ENCODE results near the gene DLEU7.

DLEU7 gene

GRCh38 chr13:50843257-50844083, at the start of gene DLEU7:
Gene DLEU7, minus strand, starts transcription at chr13:50843692. Its CDS starts 46 bp downstream, at chr13:50843646.
- TF ChIP-seq, protein P1, sequence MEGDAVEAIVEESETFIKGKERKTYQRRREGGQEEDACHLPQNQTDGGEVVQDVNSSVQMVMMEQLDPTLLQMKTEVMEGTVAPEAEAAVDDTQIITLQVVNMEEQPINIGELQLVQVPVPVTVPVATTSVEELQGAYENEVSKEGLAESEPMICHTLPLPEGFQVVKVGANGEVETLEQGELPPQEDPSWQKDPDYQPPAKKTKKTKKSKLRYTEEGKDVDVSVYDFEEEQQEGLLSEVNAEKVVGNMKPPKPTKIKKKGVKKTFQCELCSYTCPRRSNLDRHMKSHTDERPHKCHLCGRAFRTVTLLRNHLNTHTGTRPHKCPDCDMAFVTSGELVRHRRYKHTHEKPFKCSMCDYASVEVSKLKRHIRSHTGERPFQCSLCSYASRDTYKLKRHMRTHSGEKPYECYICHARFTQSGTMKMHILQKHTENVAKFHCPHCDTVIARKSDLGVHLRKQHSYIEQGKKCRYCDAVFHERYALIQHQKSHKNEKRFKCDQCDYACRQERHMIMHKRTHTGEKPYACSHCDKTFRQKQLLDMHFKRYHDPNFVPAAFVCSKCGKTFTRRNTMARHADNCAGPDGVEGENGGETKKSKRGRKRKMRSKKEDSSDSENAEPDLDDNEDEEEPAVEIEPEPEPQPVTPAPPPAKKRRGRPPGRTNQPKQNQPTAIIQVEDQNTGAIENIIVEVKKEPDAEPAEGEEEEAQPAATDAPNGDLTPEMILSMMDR (IDR thresholded peaks at IDR 0.05; ENCODE audit: extremely low read depth, missing control alignments) = no peak
- DNase-seq (ENCODE audit: low spot score) = no peak

GRCh38 chr13:50892210-50892944, 48.9 kb upstream of the DLEU7 start:
- TF ChIP-seq, protein P1 (IDR thresholded peaks at IDR 0.05; ENCODE audit: extremely low read depth, missing control alignments) = no peak
- DNase-seq (ENCODE audit: low spot score) = no peak

DNA sequence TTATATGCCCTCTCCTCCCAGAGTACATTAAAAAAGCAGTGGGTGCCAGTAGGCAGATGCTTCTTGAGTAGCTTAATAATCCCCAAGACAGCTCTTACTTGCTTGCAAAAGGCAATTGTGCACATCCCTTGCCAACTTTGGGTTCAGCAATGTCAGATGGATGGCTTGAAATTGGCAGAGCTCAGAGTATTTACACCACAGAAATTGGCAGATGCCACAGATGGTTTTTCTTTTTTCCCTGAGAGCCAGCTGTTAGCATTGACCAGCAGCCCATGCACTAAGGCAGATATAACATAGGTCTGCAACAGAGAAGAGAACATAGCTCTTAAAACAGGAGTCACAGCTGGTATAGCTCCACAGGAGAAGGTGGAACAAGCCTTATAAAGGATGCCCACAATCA, 47.7 kb upstream of the DLEU7 start:
- TF ChIP-seq, protein P1 (IDR thresholded peaks at IDR 0.05; ENCODE audit: extremely low read depth, missing control alignments) = no peak
- no peak for DNase-seq (ENCODE audit: low spot score)

DNA sequence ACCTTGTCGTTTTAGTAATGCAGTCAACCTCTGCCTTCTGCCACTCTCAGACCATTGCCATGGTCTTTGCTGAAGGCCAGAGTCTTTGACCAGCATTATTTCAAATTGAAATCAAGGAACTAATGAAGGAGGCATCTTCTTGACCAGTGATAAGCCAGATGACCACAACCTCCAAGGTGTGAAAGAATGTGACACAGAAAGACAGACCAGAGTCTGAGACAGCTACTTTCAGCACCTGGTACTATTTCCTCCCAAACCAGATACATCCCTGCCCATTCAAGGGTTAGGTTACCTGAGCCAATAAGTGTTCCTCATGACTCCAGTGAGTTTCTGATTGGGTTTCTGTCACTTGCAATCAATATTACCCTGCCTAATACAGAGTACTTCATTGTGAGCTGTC, 45.8 kb upstream of the DLEU7 start:
- TF ChIP-seq, protein P1 (IDR thresholded peaks at IDR 0.05; ENCODE audit: extremely low read depth, missing control alignments) = no peak
- no peak for DNase-seq (ENCODE audit: low spot score)

DNA sequence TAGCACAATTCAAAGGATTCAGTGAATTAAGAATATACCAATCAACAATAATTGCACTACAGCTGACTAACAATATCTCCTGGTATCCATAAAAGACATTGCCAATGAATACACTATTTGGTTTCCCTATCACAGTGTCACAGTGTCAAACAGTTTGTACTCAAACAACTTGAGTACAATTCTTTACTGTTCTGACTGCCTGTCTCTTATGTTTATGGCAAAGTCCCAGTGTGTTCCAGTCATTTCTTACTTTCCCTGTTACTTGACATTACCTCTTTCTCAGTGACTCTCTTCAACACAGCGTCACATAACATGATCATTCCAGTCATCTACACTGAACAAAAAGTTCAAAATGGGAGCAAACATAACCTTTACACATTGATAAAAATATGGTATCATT, 44.9 kb upstream of the DLEU7 start:
- no peak for DNase-seq (ENCODE audit: low spot score)
- TF ChIP-seq, protein P1 (IDR thresholded peaks at IDR 0.05; ENCODE audit: extremely low read depth, missing control alignments) = no peak

- TF ChIP-seq, protein P1 (IDR thresholded peaks at IDR 0.05; ENCODE audit: extremely low read depth, missing control alignments) = no peak
- no peak for DNase-seq (ENCODE audit: low spot score)
Observed at GRCh38 chr13:50887151-50887550, 43.7 kb upstream of the DLEU7 start.

DNA sequence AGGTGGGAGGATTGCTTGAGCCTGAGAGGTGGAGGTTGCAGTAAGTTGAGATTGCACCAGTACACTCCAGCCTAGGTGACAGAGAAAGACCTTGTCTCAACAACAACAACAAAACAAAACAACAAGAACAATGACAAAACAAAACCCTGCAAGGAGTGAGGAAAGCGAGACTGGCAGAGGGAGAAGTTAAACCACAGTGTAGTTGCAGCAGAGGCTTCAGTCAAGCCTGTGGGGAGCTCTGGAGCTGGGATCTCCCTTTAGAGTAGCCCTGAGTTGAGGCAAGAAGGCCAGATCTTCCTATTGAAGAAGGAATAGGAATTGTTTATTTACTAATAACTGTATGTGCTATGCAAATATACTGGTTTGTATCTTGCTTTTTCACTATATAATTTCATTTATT, 40.8 kb upstream of the DLEU7 start:
- TF ChIP-seq, protein P1 (IDR thresholded peaks at IDR 0.05; ENCODE audit: extremely low read depth, missing control alignments) = no peak
- DNase-seq (ENCODE audit: low spot score) = no peak
